AG04450 (cell line): Measurements from ENCODE around the gene KRT3. TPM values are rescaled to one million over a fixed set of nuclear protein-coding genes. Genes with fewer than 3 reads are reported as not detected.

ENCODE experiments used
- CTCF ChIA-PET: fragments of 300-600, 350-600 bp; formaldehyde crosslinking; extraction: SDS; loops from one replicate; lab custom pipeline; 2022; ENCODE audit warnings: antibody characterized with exemption, inconsistent platforms; lab: Charles Lee
- POLR2A ChIA-PET: fragments of 350-600 bp; formaldehyde crosslinking; extraction: SDS; loops from one replicate; lab custom pipeline; 2021; ENCODE audit warnings: antibody characterized with exemption, inconsistent platforms; lab: Yijun Ruan, JAX
- DNase-seq: peaks from one replicate; pipeline ENCODE4 v3.0.0-alpha.2; 2011; ENCODE audit warnings: low read depth, low spot score
- H3K27ac ChIP-seq: one replicate; pipeline ENCODE4 v1.5.1; 2012; ENCODE audit warnings: low read depth, low read length, control low read depth
- H3K27me3 ChIP-seq: one replicate; pipeline ENCODE4 v1.6.0; 2012; ENCODE audit warnings: low read length; ENCODE audit not compliant: control insufficient read depth, insufficient read depth
- H3K4me3 ChIP-seq: 2 replicates; pipeline ENCODE4 v1.5.1; 2011; ENCODE audit warnings: mild to moderate bottlenecking, low read depth, low read length, control low read depth
- H3K9me3 ChIP-seq: 2 replicates; pipeline ENCODE4 v1.5.1; 2012; ENCODE audit warnings: low read length; ENCODE audit not compliant: control insufficient read depth, insufficient read depth
- CTCF ChIP-seq: IDR thresholded peaks from 2 replicates; pipeline ENCODE4 v1.5.1; 2011; ENCODE audit warnings: low read depth, low read length, control low read depth, inconsistent platforms
- polyA plus RNA-seq: library from polyadenylated mRNA; depleted of rRNA; stranded (reverse); fragments of >200 nt; gene quantifications from 2 replicates; pipeline ENCODE4 v1.2.3, GENCODE V29; 2011

The KRT3 gene
- polyA plus RNA-seq, 1 experiment, result not detected

- H3K27me3 ChIP-seq, result peaks cover 19% of the 10 kb centered on the region
- POLR2A ChIA-PET, result no interaction called here
- DNase-seq, result no peak
- H3K4me3 ChIP-seq, result no peak within 1 kb of the TSS
- TF ChIP-seq CTCF, result no peak
- H3K27ac ChIP-seq, result no peak within 1 kb of the TSS
- CTCF ChIA-PET, result interaction anchor here (1.1 kb wide), 1 partner anchor 89 kb away, joined by 4 read pairs; no protein-coding TSS in a partner anchor
- H3K9me3 ChIP-seq, result no peaks in the 10 kb centered on the region
Observed at GRCh38 chr12:52776913-52777395, 19.0 kb downstream of the KRT3 start, which contains the start of gene KRT76. Gene KRT76 (minus strand): TSS chr12:52777345. CDS start chr12:52777291, 54 bp downstream.

- peaks cover 19% of the 10 kb centered on the region for H3K27me3 ChIP-seq
- ChIA-PET POLR2A (no interaction called here), CTCF (interaction anchor here (0.6 kb wide), 1 partner anchor 236 kb away, joined by 4 read pairs; no protein-coding TSS in a partner anchor)
- H3K9me3 ChIP-seq, result no peaks in the 10 kb centered on the region
- no peak for DNase-seq
- H3K4me3 ChIP-seq, result no peak overlapping the region
- no peak overlapping the region for H3K27ac ChIP-seq
- no peak for TF ChIP-seq CTCF
Observed at GRCh38 chr12:52776435-52776834, 19.5 kb downstream of the KRT3 start.

GRCh38 chr12:52774629-52775250 lies 21.2 kb downstream of the KRT3 start:
- peaks cover 16% of the 10 kb centered on the region for H3K27me3 ChIP-seq
- ChIA-PET POLR2A (no interaction called here), CTCF (no interaction called here)
- DNase-seq, result no peak
- no peak overlapping the region for H3K27ac ChIP-seq
- H3K9me3 ChIP-seq, result no peaks in the 10 kb centered on the region
- no peak for TF ChIP-seq CTCF
- H3K4me3 ChIP-seq, result no peak overlapping the region

- Histone ChIP-seq H3K27me3 (peaks cover 16% of the 10 kb centered on the region), H3K9me3 (no peaks in the 10 kb centered on the region), H3K27ac (no peak overlapping the region), H3K4me3 (no peak overlapping the region)
- DNase-seq, result no peak
- ChIA-PET POLR2A (no interaction called here), CTCF (interaction anchor here (1.0 kb wide), 1 partner anchor 401 kb away, joined by 3 read pairs; no protein-coding TSS in a partner anchor)
- no peak for TF ChIP-seq CTCF
Observed at GRCh38 chr12:52772772-52773171, 23.1 kb downstream of the KRT3 start.

GRCh38 chr12:52772188-52772587 lies 23.7 kb downstream of the KRT3 start:
- POLR2A ChIA-PET, result no interaction called here
- CTCF ChIA-PET, result interaction anchor here (0.5 to 1.0 kb wide), 2 partner anchors 95 to 400 kb away, joined by 3 read pairs; no protein-coding TSS in a partner anchor

More at GRCh38 chr12:52772188-52772587, 23.7 kb downstream of the KRT3 start:
- H3K4me3 ChIP-seq, result no peak overlapping the region
- H3K27ac ChIP-seq, result no peak overlapping the region
- DNase-seq, result no peak
- peaks cover 16% of the 10 kb centered on the region for H3K27me3 ChIP-seq
- H3K9me3 ChIP-seq, result no peaks in the 10 kb centered on the region
- no peak for TF ChIP-seq CTCF
